HepG2 (cell line): ENCODE measurements around the gene ZMYND8. TPM values are rescaled to one million over a fixed set of nuclear protein-coding genes. Genes with fewer than 3 reads are reported as not detected.
A peak's percentile ranks its signal among the peaks of the same experiment; 100 is the strongest.

Experiments
- BCL6 ChIP-seq: IDR thresholded peaks from 2 replicates; pipeline ENCODE4 v1.6.1; 2016; ENCODE audit warnings: missing genetic modification reagents, missing compliant biosample characterization
- EHMT2 ChIP-seq: fragments of 200-600 bp; sonication (generic); IDR thresholded peaks from 2 replicates; pipeline ENCODE4 v1.7.0; 2017; ENCODE audit warnings: antibody characterized with exemption, low read depth, low read length, borderline replicate concordance
- FIP1L1 ChIP-seq: fragments of 200-400 bp; formaldehyde crosslinking; IDR thresholded peaks from 2 replicates; pipeline ENCODE4 v1.6.1; 2018; ENCODE audit warnings: low read depth, mild to moderate bottlenecking, low read length, moderate library complexity, borderline replicate concordance; ENCODE audit not compliant: insufficient read depth
- HES4 ChIP-seq: sonication (generic); formaldehyde crosslinking; IDR thresholded peaks from 2 replicates; pipeline ENCODE4 v1.9.0; 2021; ENCODE audit warnings: mild to moderate bottlenecking, missing genetic modification reagents, borderline replicate concordance
- PHF20 ChIP-seq: sonication (generic); formaldehyde crosslinking; IDR thresholded peaks from 2 replicates; pipeline ENCODE4 v1.5.0; 2020; ENCODE audit warnings: mild to moderate bottlenecking, missing genetic modification reagents
- POLR2A ChIP-seq, 2 experiments: IDR thresholded peaks; 2 replicates each; pipeline ENCODE4 v1.6.1; 2011; ENCODE audit warnings: low read depth in 2 of 2, low read length in 2 of 2, mild to moderate bottlenecking in 1 of 2, moderate library complexity in 1 of 2; ENCODE audit not compliant: insufficient read depth in 1 of 2
- REXO4 ChIP-seq: sonication (generic); formaldehyde crosslinking; IDR thresholded peaks from 2 replicates; pipeline ENCODE4 v1.8.0; 2022; ENCODE audit warnings: missing genetic modification reagents, mild to moderate bottlenecking, borderline replicate concordance
- RXRB ChIP-seq: IDR thresholded peaks from 2 replicates; pipeline ENCODE4 v1.6.1; 2016; ENCODE audit warnings: borderline replicate concordance, missing genetic modification reagents, missing compliant biosample characterization
- SMAD1 ChIP-seq: sonication (generic); formaldehyde crosslinking; IDR thresholded peaks from 2 replicates; pipeline ENCODE4 v1.4.0; 2020; ENCODE audit warnings: missing genetic modification reagents, low read depth, mild to moderate bottlenecking, borderline replicate concordance
- SSRP1 ChIP-seq: IDR thresholded peaks from 2 replicates; pipeline ENCODE4 v1.6.1; 2016; ENCODE audit warnings: control low read depth
- U2AF2 ChIP-seq: fragments of 200-400 bp; formaldehyde crosslinking; IDR thresholded peaks from 2 replicates; pipeline ENCODE4 v1.6.1; 2017; ENCODE audit warnings: low read depth, mild to moderate bottlenecking, low read length
- ZNF17 ChIP-seq: sonication (generic); formaldehyde crosslinking; IDR thresholded peaks from 2 replicates; pipeline ENCODE4 v1.5.0; 2020; ENCODE audit warnings: mild to moderate bottlenecking, missing genetic modification reagents
- ZNF180 ChIP-seq: sonication (generic); formaldehyde crosslinking; IDR thresholded peaks from 2 replicates; pipeline ENCODE4 v1.4.0; 2020; ENCODE audit warnings: low read depth, missing genetic modification reagents, borderline replicate concordance
- ZNF446 ChIP-seq: sonication (generic); formaldehyde crosslinking; IDR thresholded peaks from 2 replicates; pipeline ENCODE4 v1.5.0; 2020; ENCODE audit warnings: mild to moderate bottlenecking, missing genetic modification reagents
- ZNF552 ChIP-seq: sonication (generic); formaldehyde crosslinking; IDR thresholded peaks from 2 replicates; pipeline ENCODE4 v1.9.0; 2022; ENCODE audit warnings: missing genetic modification reagents, mild to moderate bottlenecking, borderline replicate concordance
- ZNF724P ChIP-seq: sonication (generic); formaldehyde crosslinking; IDR thresholded peaks from 2 replicates; pipeline ENCODE4 v1.8.0; 2022; ENCODE audit warnings: missing genetic modification reagents, borderline replicate concordance
- polyA plus RNA-seq, 8 experiments: library from polyadenylated mRNA; depleted of rRNA in 3 of 8; stranded (reverse) in 7 of 8; unstranded in 1 of 8; fragments of >200 nt; fragmentation: Illumina TruSeq in 4 of 8; extraction: Trizol in 4 of 8; gene quantifications; 2 replicates each; pipeline versions ENCODE4 v1.2.1 to v1.2.3, GENCODE V29; 2011 to 2016; ENCODE audit warnings: low read depth in 4 of 8, missing spikeins in 1 of 8, mixed read lengths in 1 of 8; ENCODE audit not compliant: insufficient read depth in 1 of 8
- total RNA-seq, 5 experiments: library from RNA; depleted of rRNA; stranded (reverse); fragments of >200 nt; fragmentation: Illumina TruSeq; extraction: Trizol; gene quantifications; 2 replicates each; pipeline ENCODE4 v1.2.3, GENCODE V29; 2016; ENCODE audit warnings: low read depth in 1 of 5
- TF ChIP-seq, protein P1 (sequence below): sonication (generic); formaldehyde crosslinking; IDR thresholded peaks from 2 replicates; pipeline ENCODE4 v1.4.0; 2020; ENCODE audit warnings: low read depth, mild to moderate bottlenecking, missing genetic modification reagents
- TF ChIP-seq, protein P2 (sequence below): IDR thresholded peaks from 2 replicates; pipeline ENCODE4 v1.6.1; 2016; ENCODE audit warnings: mild to moderate bottlenecking
- TF ChIP-seq, protein P3 (sequence below): sonication (generic); formaldehyde crosslinking; IDR thresholded peaks from 2 replicates; pipeline ENCODE4 v1.5.0; 2020; ENCODE audit warnings: missing genetic modification reagents
- TF ChIP-seq, protein P4 (sequence below): sonication (generic); formaldehyde crosslinking; IDR thresholded peaks from 2 replicates; pipeline ENCODE4 v1.4.0; 2020; ENCODE audit warnings: mild to moderate bottlenecking, missing genetic modification reagents
- TF ChIP-seq, protein P5 (sequence below): sonication (generic); formaldehyde crosslinking; IDR thresholded peaks from 2 replicates; pipeline ENCODE4 v1.8.0; 2022; ENCODE audit warnings: mild to moderate bottlenecking, missing genetic modification reagents; ENCODE audit not compliant: insufficient replicate concordance

Gene ZMYND8
- total and polyA plus RNA-seq, 2 of the 13 experiments (the other 11 are each of a cell fraction or from before 2014, with no cell fraction given), result 53.9 to 84.7 TPM

DNA sequence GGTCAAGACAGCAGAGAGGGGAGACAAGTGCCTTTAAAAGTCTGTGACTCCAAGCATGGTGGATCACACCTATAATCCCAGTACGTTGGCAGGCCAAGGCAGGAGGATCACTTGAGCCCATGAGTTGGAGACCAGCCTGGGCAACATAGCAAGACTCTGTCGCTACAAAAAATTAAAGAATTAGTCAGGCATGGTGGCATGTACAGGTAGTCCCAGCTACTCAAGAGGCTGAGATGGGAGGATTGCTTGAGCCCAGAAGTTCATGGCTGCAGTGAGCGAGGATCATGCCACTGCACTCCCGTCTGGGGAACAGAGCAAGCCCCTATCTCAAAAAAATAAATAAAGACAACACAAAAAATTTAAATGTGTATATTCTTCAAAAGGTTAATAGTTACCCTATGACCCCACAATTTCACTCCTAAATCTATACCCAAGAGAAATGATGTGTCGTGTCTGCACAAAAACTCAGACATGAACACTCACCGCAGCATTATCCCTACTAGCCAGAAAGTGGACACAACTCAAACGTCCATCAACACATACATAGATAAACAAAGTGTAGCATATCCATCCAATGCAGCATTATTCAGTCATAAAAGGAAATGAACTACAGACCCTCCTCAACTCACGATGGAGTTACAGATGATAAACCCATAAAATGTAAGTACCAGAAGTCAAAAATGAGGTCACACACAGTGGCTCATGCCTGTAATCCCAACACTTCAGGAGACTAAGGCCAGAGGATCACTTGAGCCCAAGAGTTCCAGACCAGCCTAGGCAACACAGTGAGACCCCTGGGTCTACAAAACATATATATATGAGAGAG is 23.9 kb downstream of the ZMYND8 start (continued):
- no peak for TF ChIP-seq REXO4 (CRISPR knock-in tag)
- no peak for TF ChIP-seq BCL6
- TF ChIP-seq POLR2A (IDR thresholded peaks at IDR 0.05; ENCODE audit: insufficient read depth in 1 of 2, low read depth in 2 of 2, low read length in 2 of 2), result 0 out of 4 replicates have a peak, but pooled peaks of 1 of the 2 experiments have one; percentile 29
- no peak for TF ChIP-seq PHF20
- no peak for TF ChIP-seq U2AF2
- TF ChIP-seq, protein P1, sequence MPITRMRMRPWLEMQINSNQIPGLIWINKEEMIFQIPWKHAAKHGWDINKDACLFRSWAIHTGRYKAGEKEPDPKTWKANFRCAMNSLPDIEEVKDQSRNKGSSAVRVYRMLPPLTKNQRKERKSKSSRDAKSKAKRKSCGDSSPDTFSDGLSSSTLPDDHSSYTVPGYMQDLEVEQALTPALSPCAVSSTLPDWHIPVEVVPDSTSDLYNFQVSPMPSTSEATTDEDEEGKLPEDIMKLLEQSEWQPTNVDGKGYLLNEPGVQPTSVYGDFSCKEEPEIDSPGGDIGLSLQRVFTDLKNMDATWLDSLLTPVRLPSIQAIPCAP (CRISPR knock-in tag), result no peak
- TF ChIP-seq ZNF180 (CRISPR knock-in tag), result 0 out of 2 replicates have a peak, but pooled peaks have one; percentile 37
- no peak for TF ChIP-seq FIP1L1
- TF ChIP-seq RXRB, result no peak
- TF ChIP-seq, protein P2, sequence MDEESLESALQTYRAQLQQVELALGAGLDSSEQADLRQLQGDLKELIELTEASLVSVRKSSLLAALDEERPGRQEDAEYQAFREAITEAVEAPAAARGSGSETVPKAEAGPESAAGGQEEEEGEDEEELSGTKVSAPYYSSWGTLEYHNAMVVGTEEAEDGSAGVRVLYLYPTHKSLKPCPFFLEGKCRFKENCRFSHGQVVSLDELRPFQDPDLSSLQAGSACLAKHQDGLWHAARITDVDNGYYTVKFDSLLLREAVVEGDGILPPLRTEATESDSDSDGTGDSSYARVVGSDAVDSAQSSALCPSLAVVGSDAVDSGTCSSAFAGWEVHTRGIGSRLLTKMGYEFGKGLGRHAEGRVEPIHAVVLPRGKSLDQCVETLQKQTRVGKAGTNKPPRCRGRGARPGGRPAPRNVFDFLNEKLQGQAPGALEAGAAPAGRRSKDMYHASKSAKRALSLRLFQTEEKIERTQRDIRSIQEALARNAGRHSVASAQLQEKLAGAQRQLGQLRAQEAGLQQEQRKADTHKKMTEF (CRISPR knock-in tag), result no peak
- no peak for TF ChIP-seq HES4 (CRISPR knock-in tag)
- TF ChIP-seq ZNF552 (CRISPR knock-in tag), result no peak
- TF ChIP-seq ZNF724P (CRISPR knock-in tag), result no peak
- TF ChIP-seq SSRP1 (CRISPR knock-in tag), result peak; percentile 48; the same call in 1 of the 2 replicates
- TF ChIP-seq, protein P3, sequence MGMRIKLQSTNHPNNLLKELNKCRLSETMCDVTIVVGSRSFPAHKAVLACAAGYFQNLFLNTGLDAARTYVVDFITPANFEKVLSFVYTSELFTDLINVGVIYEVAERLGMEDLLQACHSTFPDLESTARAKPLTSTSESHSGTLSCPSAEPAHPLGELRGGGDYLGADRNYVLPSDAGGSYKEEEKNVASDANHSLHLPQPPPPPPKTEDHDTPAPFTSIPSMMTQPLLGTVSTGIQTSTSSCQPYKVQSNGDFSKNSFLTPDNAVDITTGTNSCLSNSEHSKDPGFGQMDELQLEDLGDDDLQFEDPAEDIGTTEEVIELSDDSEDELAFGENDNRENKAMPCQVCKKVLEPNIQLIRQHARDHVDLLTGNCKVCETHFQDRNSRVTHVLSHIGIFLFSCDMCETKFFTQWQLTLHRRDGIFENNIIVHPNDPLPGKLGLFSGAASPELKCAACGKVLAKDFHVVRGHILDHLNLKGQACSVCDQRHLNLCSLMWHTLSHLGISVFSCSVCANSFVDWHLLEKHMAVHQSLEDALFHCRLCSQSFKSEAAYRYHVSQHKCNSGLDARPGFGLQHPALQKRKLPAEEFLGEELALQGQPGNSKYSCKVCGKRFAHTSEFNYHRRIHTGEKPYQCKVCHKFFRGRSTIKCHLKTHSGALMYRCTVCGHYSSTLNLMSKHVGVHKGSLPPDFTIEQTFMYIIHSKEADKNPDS (CRISPR knock-in tag), result no peak
- TF ChIP-seq, protein P4, sequence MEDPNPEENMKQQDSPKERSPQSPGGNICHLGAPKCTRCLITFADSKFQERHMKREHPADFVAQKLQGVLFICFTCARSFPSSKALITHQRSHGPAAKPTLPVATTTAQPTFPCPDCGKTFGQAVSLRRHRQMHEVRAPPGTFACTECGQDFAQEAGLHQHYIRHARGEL (CRISPR knock-in tag), result no peak
- TF ChIP-seq, protein P5, sequence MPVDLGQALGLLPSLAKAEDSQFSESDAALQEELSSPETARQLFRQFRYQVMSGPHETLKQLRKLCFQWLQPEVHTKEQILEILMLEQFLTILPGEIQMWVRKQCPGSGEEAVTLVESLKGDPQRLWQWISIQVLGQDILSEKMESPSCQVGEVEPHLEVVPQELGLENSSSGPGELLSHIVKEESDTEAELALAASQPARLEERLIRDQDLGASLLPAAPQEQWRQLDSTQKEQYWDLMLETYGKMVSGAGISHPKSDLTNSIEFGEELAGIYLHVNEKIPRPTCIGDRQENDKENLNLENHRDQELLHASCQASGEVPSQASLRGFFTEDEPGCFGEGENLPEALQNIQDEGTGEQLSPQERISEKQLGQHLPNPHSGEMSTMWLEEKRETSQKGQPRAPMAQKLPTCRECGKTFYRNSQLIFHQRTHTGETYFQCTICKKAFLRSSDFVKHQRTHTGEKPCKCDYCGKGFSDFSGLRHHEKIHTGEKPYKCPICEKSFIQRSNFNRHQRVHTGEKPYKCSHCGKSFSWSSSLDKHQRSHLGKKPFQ (CRISPR knock-in tag), result peak; percentile 7
- no peak for TF ChIP-seq ZNF17 (CRISPR knock-in tag)
- TF ChIP-seq SMAD1 (CRISPR knock-in tag), result no peak
- no peak for TF ChIP-seq ZNF446 (CRISPR knock-in tag)
- TF ChIP-seq EHMT2, result no peak
